Coronary artery (tissue), 2 donors: ENCODE results near the gene MACIR.

Experiments
- DNase-seq: peaks from one replicate; pipeline ENCODE4 v3.0.0-alpha.2; 2017; ENCODE audit warnings: low spot score
- H3K27ac ChIP-seq, 2 donors: fragments of 200-600 bp; sonication (generic); one replicate each; pipeline ENCODE4 v1.5.1; 2016 to 2019
- H3K4me3 ChIP-seq: fragments of 200-600 bp; sonication (generic); 2 replicates; pipeline ENCODE4 v1.5.1; 2016; ENCODE audit warnings: mild to moderate bottlenecking, moderate library complexity
- TF ChIP-seq, protein P1 (sequence below): fragments of 200-600 bp; sonication (generic); IDR thresholded peaks from one replicate; pipeline ENCODE4 v1.5.1; 2019; ENCODE audit warnings: antibody characterized with exemption

MACIR gene

DNA sequence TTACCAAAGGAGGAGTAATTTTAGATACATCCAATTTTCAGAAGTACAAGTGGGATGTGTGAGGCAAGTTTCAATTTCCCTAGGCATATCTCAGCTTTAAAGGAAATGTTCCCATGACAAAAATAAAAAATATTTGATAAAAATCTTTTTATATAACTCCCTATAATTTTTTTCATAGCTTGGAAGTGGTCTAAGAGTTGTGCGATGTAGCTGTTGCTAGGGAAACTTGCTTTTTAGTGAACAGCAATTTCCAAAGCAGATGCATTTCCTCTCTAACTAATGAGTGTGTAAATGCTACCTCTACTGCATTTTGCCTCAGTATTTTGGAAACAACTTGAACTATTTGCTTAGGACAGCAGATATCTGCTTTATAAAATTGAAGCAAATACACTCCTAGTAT is 39.6 kb downstream of the MACIR start:
- DNase-seq: no peak
- no peak overlapping the region for H3K27ac ChIP-seq
- no peak overlapping the region for H3K4me3 ChIP-seq
- TF ChIP-seq, protein P1, sequence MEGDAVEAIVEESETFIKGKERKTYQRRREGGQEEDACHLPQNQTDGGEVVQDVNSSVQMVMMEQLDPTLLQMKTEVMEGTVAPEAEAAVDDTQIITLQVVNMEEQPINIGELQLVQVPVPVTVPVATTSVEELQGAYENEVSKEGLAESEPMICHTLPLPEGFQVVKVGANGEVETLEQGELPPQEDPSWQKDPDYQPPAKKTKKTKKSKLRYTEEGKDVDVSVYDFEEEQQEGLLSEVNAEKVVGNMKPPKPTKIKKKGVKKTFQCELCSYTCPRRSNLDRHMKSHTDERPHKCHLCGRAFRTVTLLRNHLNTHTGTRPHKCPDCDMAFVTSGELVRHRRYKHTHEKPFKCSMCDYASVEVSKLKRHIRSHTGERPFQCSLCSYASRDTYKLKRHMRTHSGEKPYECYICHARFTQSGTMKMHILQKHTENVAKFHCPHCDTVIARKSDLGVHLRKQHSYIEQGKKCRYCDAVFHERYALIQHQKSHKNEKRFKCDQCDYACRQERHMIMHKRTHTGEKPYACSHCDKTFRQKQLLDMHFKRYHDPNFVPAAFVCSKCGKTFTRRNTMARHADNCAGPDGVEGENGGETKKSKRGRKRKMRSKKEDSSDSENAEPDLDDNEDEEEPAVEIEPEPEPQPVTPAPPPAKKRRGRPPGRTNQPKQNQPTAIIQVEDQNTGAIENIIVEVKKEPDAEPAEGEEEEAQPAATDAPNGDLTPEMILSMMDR: no peak

DNA sequence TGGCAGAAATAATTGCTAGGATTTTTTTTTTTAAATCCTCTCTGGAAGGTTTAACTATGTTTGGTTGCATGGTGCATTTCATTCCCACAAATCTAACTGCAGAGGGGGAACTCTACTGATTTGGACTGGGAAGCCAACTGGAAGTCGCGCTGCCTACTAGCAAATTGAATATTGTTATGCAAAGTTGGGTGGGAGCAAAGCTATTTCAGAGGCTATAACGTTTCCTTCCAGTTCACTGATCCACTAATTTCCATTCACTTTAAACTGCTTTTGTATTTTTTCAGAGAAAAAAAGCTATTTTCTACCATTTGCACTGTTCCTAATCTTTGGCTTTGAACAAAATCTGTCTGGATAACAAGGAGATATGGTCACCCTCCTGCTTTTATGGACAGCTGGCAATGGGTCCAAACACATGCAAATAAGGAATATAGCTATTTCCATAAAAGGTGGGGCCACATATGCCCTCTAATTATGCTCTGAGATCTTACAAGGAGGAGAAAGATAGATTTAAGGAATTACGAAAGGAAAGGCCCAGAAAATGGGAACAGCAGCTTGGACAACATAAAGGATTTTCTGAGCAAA is 40.1 kb downstream of the MACIR start:
- no peak for DNase-seq
- TF ChIP-seq, protein P1: no peak
- Histone ChIP-seq H3K4me3 (no peak overlapping the region), H3K27ac (no peak overlapping the region)

DNA sequence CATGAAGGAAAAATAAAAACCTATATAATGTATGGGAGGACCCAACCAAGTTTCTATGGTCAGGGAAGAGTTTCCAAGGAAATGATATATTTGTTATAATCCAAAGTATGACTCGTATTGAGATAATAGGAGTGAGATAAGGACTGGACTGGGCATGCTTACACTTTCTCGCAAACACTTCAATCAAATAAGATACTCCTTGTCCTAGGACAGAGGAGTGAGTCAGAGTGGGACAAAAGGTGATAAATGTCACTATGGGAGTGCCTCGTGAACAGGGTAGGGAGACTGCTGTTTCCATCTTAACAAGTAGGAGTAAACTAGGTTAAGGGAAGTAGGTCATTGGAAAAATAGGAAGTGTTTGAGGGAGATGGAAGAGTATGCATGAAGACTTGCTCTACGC is 47.2 kb downstream of the MACIR start:
- no peak for DNase-seq
- TF ChIP-seq, protein P1: no peak
- no peak overlapping the region for H3K27ac ChIP-seq
- H3K4me3 ChIP-seq: no peak overlapping the region

DNA sequence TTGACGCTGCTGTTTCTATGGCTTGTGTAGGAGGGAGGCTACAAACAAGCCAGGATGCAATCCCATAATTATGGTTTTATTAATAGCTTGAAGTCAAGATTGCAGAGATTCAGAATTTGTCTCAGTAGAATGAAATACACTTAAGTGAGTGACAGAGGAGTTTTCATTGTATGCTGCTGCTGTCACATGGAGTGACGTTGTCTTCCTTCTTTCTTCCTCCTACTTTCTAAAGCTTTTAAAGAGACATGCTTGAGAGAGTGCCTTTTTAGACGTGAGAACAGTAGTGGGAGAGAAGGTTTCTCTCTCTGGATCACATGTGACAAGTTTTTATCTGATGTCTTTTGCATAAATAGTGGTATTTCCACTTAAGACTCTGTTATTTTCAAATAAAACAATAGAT is 48.9 kb downstream of the MACIR start:
- H3K27ac ChIP-seq: no peak overlapping the region
- H3K4me3 ChIP-seq: no peak overlapping the region
- DNase-seq: no peak
- TF ChIP-seq, protein P1: no peak

DNA sequence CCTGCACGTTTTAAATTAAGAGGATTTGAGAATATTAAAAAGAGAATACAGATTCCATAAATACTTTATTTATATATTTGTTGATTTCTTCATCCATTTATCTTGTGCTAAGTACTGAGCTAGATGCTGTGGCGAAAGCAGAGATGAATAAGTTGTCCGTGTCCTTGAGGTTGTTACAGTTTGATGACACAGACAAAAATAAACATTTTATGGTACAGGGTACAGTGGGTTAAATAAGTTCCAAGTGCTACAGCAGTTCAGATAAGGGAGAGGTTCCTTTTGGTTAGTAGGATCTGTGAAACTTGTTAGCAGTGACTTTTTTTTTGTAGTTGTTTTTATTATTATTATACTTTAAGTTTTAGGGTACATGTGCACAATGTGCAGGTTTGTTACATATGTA is 50.2 kb downstream of the MACIR start:
- DNase-seq: no peak
- H3K4me3 ChIP-seq: no peak overlapping the region
- H3K27ac ChIP-seq: no peak overlapping the region
- TF ChIP-seq, protein P1: no peak

DNA sequence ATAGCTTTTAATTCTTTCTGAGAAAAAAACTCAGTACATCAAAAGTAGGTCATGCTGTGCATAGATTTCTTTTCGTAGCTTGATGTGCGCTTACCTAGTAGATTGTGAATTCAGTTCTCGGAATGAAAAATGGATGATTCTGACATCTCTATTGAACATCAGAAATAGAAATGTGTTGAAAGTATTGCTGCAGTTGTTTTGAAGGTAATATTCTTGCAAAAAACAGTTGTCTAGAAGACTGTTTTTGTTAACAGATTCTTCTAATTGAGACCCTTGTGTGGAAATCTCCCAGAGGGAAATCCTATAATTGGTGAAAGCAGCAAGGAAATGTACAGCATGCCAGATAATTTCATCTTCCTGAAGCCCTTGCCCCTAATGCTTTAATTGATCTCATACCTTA is 54.5 kb downstream of the MACIR start:
- no peak overlapping the region for H3K4me3 ChIP-seq
- DNase-seq: no peak
- TF ChIP-seq, protein P1: no peak

DNA sequence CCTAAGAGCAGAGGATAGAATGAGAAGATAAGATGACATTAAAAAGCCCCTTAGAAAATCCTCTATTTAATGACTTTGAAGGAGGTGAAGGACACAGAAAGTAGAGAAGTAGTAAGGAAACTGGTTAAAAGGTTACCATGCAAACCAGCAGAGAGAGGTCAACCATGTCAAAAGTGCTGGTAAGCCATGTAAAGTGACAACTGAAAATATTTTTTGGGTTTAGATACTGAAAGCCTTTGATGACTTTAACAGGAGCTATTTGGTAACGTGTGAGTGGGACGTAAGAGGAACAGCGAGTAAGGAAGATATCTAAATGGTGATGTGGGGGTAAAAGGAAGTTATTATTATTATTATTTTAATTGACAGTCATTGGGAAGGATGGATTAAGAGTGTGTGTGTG is 56.9 kb downstream of the MACIR start:
- TF ChIP-seq, protein P1: no peak

More for the DNA sequence above, 54.5 kb downstream of the MACIR start:
- H3K27ac ChIP-seq: no peak overlapping the region

More for the DNA sequence above, 56.9 kb downstream of the MACIR start:
- DNase-seq: no peak
- H3K27ac ChIP-seq: no peak overlapping the region
- no peak overlapping the region for H3K4me3 ChIP-seq
